GM19023 (cell line): Measurements from ENCODE around the gene C19orf12.
A peak's percentile ranks its signal among the peaks of the same experiment; 100 is the strongest.
"Not testable (repeated sequence)": the region's sequence is repeated elsewhere in the genome, so short reads cannot be mapped to it uniquely, and the experiment has no call there.

Experiments used
- ATAC-seq: cut with Tn5 transposase; IDR thresholded peaks from one replicate; pipeline ENCODE4 v1.9.1; 2021; ENCODE audit warnings: mild to moderate bottlenecking, moderate library complexity; ENCODE audit not compliant: unreplicated experiment

Gene C19orf12

DNA sequence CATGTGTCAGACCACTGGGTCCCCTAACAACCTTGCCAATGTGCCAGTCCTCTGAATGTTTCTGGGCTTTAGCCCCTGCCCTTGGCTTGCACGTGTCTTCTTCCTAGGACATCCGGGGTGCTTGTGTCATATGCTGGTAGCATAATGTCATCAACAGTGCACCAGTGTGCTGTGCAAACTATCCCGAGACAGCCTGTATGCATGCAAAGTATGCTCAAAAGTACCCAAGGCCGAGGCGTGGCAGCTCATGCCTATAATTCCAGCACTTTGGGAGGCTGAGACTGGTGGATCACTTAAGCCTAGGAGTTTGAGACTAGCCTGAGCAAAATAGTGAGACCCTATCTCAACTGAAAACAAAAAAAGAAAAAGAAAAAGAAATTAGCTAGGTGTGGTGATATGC is 20.8 kb upstream of the C19orf12 start:
- ATAC-seq: no peak

DNA sequence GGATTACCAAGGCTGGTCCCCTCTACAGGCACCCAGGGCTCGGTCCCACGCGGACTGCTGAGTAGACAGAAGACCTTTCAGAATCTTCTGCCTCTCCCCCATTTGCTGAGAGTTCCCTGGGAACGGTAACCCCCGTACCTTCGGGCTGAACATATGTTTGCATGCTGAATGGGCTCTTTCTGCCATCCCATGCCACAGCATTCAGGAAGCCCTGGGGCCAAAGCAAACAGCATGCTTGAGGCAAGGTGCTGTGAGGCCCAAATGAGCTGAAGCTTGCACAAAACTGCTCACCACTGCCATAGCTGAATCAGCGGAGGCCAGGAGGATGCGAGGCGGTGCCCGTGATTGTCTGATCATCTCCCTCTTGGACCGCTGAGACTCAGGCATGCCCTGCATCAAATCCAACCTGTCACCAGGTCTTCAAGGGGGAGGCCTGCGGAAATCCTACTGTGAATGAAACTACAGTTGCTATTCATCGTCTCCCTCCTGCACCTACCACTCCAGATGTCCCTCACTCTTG is 16.3 kb upstream of the C19orf12 start:
- no peak for ATAC-seq

DNA sequence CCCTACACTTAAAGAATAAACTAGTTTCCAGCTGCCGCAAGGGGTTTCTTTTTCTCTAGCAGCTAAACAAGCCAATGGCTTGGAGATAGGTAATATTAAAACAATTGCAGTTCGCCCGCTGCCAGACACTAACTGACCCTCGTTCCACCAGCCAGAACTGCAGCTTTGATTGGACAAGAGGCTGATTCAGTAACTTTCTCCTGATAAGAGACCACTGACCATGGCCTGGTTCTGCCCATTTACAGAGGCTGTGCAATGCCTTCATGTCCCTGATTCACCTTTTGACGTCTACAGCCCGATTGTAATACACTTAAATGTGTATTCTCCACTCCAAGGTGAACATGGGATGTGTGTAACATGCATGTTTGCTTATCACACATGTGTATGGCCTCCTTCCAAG is 12.8 kb upstream of the C19orf12 start:
- no peak for ATAC-seq

DNA sequence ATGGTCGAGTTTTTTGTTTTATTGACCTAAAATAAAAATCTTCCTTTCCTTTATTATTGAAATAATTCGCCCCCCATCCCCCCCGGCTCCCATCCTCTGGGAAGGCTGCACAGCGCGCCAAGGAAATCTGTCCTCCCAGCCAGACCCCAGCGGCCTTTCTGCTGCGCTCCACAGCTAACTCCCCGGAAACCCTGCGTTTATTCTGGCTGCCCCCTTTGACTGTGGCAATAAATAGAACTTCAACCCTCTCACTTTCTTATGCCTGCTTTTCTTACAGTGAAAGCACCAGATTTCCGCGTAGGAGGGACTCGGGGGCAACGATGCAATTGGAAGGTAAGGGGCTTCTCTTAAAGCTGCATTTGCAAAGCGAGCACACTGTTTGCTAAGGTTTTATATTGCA is 9.7 kb upstream of the C19orf12 start:
- no peak for ATAC-seq

DNA sequence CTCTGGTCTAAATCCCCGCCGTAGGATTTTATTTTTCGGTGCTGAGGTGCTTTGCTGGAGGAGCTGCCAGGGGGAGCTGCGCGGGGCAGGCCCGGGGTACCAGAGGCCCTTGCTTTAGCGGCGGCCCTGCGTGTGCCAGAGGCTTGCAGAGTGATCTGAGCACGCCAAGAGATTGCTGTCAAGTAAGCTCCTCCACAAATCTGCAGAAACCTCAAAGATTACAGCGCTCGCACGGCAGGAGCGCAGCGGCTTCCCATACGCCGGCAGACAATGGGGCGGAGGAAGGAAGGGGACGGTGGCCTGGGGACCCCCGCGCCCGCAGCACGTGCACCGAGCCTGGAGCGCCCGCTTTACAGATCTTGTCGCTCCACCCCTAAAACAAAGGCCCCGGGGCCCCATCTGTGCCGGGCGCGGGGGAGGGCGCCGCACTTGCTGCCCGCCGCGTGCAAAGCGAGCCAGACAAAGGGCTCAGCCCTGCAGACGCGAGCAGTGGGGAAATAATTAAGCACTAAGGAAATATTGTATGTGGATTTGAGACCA is 9.1 kb upstream of the C19orf12 start:
- ATAC-seq: no peak

DNA sequence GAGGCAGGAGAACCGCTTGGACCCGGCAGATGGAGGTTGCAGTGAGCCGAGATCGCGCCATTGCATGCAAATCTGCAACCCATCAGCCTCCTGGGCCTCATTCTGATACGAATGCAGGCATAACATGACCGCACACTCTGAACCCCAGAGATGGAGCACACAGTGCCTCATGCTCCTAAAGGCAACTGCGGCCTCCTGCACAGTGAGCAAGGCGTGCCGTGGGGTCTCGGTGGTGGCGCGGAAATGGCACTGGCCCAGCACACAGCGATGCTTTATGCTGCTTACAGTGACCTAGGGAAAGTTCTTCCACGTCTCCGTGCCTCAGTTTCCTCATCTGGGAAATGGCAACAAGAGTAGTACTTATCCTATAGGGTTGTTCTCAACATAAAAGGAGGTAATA is 2.0 kb upstream of the C19orf12 start:
- no peak for ATAC-seq

DNA sequence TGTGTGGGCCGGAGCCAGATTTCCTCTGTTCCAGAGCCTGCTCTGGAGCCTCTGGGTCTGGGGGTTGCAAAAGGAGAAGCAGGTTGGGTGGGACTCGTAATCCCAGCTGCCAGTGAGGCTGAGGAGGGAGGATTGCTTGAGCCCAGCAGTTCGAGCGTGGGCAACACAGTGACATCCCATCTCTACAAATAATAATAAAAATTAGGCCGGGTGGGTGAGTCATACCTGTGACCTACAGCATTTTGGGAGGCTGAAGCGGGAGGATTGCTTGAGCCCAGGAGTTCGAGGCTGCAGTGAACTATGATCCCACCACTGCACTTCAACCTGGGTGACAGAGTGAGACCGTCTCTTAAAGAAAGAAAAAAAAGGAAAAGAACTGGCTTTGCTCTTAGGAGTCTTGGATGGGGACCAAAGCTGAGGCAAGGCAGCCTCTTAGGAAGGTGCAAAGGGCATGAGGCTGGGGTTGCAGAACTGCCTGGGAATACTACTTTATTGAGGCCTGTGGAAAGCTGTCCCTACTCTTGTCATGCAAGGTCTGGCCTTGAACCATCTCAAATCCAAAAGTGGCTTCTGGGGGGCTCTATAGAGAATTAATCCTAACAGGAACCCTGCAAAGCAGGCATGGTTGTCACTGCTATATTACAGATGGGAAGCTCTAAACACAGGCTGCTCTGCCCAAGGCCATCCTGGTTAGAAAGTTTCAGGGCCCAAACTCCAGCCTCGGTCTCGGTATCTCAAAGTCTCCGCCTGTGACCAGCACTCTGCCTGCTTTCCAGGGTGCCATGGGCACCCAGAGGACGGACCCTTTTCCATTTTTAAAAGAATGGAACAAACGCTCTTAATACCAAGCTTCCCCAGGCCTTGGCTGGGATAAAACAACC is 880 bp upstream of the C19orf12 start:
- peak; percentile 3 for ATAC-seq

DNA sequence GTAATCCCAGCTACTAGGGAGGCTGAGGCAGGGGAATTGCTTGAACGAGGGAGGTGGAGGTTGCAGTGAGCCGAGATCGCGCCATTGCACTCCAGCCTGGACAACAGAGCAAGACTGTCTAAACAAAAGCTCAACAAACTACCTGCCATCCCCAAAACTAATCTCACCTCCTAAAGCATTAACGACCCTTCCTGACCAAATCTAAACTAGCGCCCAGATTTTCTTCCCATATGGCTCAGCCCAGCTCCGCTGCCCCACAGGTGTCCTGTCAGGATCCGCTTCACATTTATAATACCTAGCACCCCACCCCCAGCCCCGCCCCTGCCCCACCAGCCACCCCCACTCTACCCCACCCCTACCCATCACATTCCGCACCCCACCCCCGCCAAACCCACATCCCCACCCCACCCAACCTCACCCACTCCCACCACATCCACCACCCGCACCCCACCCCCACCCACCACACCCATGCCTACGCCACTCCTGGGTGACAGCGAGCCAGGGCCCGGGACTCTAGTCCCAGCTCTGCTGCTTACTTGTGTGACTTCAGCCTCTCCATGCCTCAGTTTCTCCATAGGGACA is 599 bp downstream of the C19orf12 start:
- peak; percentile 17 for ATAC-seq

DNA sequence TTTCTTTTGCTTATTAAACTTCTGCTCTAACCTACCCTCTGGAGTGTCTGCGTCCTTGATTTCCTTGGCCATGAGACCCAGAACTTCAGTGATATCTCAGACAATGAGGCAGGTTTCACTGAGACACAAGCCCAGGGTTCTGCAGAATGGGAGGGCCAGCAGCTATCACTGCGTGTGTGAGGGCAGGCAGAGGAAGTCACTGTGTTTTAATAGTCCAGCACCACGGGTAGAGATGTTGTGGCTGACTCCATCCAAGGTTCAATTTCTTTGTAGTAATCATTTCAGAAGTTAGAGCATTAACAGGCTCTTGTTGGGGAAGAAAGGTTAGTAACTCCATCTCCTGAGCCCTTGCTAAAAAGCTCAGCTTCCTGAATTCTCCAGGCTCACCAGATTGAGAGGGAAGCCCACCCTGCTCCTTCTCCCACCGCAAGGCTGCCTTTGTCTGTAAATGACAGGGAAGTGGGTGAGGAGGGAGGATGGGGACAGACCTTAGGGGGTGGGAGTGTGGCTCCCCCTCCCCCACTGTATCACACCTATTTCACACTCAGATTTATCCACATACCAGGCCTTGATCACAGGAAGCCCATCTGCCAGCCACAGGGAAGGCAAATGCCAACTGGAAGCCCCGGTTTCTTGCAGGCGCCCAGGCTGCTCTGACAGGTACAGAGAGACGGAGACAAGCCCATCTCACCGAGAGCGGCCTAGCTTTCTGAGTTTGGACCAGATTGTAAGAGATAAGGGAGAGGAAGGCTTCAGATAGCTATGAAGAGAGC is 2.1 kb downstream of the C19orf12 start:
- ATAC-seq: no peak

DNA sequence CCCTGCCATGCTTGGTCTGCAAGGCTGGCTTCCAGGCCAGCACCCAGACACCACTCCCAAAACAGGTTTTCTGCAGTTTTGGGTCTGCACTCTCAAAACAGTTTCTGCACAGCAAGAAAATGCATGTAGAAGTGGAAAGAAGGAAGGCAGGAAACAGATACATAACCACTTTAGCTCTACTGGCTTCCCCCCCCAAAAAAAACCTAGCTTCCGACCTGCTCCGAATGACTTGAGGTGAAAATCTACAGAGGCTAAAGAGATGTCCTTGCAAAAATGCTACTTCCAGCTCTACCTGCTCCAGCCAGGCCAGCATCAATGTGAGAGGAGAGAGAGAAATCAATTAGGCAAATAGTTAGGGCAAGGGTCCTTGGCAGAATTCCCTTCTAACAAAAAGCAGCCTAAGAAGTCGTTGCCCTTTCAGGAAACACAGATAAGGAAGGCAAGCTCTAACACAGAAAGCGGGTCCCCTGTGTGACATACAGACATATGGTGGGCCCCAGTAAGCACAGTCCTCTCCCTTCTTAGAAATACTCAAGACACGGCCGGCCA is 3.4 kb downstream of the C19orf12 start:
- no peak for ATAC-seq

DNA sequence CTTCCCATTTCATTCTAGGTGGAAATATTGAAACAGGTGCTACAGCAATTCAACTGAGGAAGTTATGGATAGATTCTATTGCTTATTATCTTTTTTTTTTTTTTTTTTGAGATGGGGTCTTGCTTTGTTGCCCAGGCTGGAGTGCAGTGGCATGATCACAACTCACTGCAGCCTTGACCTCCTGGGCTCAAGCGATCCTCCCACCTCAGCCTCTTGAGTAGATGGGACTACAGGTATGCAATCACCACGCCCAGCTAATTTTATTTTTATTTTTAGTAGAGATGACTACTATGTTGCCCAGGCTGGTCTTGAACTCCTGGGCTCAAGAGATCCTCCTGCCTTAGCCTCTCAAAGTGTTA is 5.6 kb downstream of the C19orf12 start:
- ATAC-seq: not testable (repeated sequence)

DNA sequence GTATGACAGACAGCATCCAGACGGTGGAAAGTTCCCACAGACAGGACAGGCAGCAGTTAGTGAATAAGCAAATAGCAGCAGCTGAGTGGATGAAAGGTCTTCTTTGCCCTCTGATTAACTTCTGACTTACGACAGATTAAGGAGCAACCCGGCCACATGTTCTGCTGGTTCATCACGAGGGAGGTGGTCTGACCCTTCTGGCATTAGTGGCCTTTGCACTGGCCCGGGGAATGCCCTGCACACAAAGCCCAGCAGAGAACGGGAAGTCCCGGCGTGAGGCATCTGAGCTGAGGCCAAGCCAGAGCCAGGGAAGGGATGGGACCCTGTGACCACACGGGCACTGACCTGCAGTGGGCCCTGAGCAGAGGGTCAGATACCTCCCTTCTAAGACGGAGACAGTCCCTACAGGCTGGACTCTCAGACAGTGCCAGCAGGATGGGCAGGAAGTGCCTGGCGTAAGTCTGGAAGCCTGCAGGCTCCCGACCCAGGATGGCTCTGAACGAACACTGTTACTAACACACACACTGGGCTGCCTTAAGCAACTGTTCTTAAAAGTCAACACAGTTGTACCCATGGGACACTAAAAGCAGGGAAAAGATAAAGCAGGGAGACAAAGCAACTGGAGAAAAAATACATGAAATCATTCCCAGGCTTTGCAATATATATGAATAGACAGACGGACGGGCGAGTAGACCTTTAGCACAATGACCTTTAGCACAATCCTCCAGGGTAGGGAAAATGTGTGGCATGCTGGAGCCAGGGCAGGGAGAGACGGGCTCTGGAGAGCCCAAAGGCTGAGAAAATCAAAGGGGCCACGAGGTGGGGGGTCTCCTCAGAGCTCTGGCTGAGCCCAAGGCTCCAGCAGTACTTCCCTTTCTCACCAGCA is 6.3 kb downstream of the C19orf12 start:
- ATAC-seq: no peak

DNA sequence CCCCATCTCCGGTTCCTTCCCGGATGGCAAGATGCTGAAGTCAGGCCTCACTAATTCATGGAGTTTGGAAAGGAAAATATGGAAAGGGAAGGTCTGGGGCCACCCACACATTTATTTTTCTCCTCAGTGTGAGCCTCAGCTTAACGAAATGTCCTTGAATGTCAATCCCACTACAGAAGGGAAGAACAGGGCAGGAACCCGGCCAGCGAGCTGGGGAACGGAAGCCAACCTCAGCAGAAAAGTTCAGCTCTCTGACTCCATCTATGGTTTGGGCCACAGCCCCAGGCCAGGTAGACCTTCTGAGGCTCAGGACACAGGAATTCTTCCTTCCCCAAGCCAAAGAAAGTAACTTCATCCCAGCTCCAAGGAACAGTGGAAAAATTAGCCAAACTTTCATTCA is 8.4 kb downstream of the C19orf12 start:
- ATAC-seq: no peak

DNA sequence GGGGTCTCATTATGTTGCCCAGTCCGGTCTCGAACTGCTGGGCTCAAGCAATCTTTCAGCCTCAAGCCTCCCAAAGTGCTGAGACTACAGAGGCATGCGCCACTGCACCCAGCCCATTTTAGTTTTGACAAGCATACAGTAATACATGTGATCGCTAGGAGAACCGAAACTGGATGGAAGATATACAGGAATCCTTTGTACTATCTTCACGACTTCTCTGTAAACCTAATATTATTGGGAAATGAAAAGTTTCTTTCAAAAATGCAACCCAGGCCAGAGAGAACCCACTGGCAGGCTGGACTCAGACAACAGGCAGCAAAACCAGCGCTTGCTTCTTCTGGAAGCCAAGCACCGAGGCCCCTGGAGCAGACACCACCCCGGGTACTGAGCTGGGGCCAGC is 9.4 kb downstream of the C19orf12 start:
- no peak for ATAC-seq

DNA sequence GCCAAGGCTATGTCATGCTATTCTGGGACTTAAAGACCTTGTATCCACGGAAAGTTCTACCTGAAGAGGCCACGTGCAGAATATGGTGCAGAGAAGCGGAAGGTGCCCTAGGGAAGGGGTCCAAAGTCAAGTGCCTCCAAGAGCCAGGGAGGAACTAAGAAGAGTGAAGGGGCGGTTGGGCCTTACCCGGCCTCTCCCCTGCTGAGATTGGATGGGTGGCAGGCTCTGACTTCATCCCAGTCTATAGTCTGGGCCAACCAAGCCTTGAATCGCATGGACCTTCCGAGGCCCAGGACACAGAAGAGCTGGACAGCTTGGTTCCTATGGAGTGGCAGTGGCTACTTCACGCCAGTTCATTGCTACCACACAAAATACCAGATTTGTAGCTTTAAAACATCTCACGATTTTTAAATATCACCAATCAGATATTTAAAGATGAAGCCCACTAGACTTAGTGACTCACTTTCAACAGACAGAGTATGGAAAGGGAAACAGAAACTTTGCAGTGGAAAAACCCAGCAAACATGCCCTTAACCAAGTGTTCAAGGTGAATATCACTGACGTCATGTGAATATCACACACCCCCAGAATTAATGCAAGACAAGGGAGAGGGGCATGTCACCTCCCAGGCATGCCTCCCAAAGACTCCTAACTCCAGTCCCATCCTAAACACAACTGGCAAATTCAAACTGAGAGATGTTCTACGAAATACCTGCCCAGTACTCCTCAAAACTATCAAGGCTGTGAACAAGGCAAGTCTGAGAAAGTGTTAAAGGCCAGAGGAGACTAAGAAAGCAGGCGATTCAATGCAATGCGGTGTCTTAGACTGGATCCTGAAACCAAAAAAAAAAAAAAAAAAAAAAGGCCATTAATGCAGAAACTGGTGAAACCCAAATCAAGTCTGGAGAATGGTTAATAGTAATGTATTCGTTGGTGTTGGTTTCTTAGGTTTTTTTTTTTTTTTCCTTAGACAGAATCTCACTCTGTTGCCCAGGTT is 10.2 kb downstream of the C19orf12 start:
- peak; percentile 56 for ATAC-seq

DNA sequence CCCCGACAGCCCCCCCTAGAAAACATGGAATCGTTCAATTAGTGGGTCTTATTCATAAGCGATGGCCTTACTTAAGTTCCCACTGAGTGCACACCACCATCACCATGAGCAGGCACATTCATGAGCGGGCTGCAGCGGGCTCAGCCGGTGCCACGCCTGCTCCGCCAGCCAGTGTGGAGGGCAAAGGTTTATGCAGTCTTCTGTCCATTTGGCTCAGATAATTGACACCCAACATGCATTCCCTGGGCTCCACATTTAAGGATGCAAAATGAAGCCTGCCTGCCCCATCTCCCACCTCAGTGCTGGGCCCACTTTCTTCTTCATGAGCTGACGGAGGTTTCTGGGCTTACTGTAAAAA is 12.1 kb downstream of the C19orf12 start:
- no peak for ATAC-seq

DNA sequence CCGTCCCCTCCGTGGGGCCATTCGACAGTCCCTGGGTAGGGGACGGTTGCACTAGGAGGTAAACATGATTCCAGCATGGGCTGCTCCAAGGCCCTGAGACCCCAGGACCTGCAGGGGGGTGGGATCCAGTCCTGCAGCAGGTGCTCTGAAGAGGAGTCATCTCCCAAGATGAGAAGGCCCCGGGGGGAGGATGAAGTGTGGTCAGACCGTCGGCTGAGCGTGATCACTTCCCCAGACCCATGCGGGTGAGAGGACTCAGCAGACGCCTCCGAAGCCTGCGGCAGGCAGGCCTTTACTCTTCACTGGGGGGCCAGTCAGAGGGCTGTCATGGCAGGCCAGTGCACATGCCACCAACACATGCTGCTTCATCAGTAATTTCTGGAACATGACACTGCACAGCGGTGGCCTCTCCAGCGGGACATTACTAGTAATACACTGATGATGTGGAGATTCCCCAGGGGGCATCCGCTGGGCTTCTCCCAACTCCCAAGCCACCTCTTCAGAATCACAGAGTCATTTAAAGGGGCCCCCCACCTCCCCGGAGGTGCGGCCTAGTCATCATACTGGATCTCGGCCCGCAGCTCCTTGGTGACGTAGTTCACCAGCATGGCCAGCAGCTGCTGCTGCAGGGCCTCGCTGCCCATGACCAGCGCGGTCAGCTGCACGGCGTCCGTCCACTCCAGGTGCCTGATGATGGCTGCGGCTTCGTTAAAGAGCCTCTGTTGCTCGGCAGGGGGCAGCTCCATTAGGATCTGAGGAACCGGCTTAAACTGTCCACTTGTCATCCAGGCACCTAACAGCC is 12.7 kb downstream of the C19orf12 start:
- no peak for ATAC-seq

DNA sequence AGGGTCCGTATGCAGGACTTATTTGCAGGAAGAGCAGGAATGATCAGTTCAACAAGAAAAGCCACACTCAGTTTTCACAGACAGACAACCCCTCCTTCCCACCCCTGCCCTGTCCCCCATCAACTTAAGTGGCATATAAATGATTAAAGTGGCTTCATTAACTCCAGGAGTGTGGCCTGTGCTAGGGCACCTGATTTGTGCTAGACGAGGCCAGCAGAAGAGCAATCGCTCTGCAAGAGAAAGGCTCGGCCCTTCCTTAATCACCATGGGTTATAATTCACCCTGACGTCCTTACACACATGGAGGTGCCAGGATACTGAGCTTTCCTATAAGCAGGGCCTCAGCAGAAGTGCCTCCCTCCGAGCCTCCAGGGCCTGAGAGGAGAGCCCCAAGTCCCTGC is 14.6 kb downstream of the C19orf12 start:
- ATAC-seq: no peak
